Stimulated activated CD4-positive, alpha-beta T cell treated with anti-CD3 and anti-CD28 coated beads, Interleukin-1b, Interleukin-23, amount 100 ng/mL, for 1 hour (primary cell): ENCODE data around the gene TFE3.

Experiments used
- DNase-seq, 2 donors: peaks; one replicate each; pipeline ENCODE4 v3.0.0-alpha.2; 2020; ENCODE audit warnings: low read depth in 2 of 2

Gene TFE3

DNA sequence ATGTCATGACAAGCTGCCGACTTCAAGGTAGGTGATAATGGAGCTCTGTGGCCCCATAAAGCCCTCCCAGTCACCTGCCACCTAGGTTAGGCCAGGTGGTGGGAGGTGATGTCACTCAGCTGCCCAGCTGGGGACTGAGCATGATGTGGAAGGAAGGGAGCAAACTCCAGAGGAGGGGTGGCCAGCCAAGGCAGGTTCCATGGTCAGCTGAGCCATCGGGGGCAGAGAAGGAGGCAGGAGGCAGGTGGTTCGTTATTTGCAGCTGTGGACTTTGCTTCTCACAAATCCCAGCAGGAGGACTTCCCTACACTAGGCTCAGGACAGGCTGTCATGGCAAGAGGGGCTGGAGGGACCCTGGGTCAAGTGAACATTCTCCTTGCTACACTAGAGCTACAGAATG, 17.8 kb upstream of the TFE3 start:
- no peak for DNase-seq

DNA sequence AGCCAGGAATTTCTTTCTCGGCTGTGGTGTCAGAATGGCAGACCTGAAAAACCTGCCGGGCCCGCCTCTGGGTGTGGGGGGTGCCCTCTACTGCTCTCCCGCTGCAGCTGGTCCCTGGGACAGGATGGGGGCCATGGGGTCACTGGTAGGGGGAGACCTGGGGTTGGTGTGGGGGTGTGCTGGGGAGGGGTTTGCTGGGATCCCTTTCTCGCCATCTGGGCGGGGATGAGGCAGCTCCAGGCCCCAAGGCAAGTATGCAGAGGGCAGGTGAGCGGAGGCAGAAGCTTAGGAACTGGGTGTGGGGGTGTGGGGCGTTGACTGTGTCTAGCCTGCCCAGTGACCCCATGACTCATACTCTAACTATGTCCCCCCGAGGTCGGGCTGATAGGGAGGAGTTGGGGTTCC, 16.5 kb upstream of the TFE3 start:
- no peak for DNase-seq

GRCh38 chrX:49059201-49059600, 16.0 kb upstream of the TFE3 start:
- no peak for DNase-seq

DNA sequence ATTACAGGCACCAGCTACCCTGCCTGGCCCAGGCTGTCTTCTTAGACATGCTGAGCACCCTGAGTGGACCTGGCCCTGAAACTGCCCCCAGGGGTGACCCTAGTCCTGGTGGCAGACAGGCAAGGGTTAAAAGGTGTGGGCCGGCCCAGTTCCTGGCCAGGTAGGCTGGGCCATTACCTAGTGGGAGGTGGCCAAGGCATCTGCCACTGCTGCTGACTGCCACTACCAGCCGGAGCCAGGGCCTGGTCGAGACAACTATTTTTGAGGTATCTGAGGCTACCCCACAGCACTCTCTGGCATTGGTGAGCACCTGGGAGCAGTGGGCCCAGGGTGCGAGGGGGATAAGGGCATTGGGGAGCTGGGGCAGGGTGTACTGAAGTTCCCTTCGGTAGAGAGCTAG, 15.6 kb upstream of the TFE3 start, which contains the start of gene CCDC120:
TSS of gene CCDC120 (plus strand) at position 206 of the 400 bp plus-strand sequence. CDS start 3,043 bp downstream, outside the sequence.
- DNase-seq: no peak

- DNase-seq: no peak
Observed at GRCh38 chrX:49054073-49054762, 11.1 kb upstream of the TFE3 start.

DNA sequence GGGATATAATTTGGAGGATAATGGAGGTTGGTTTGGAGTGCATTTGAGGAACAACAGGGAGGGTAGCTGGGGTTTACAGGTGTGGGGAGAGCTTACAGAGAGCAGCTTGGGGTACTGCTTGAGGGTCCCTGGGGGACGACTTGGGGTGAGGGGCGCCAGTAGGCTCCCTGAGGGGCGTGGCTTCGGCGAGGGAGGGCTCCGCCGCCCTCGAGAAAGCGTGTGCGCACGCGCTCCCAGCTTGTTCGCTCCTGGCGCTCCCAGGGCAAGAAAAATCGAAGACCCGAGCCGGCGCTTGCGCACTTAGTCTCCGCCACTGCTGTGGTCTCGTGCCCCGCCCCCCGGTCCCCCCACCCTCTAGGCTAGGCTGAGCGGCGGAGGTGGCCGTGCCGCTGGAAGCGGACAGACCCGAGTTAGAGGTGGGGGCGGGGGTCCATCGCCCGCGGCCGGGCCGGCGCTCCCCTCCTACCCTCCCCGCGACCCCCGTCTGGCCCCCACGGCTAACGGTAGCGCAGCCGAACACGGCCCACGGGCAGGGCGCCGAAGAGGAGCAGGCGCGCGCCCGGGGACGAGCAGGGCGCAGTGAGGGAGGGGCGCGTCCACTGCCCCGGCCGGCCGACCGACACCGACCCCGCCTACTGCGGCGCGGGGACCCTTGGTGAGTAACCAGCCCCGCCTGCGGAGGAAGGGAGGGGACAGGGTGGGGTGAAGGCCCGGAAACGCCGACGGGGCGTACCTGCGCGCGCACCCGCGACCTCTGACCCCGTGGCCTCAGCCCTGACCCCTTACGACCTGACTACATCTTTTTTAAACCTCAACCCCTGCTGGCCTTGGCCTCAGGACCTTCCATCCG, 10.3 kb upstream of the TFE3 start:
- DNase-seq: peak in 1 of 2 donors; percentile 18

DNA sequence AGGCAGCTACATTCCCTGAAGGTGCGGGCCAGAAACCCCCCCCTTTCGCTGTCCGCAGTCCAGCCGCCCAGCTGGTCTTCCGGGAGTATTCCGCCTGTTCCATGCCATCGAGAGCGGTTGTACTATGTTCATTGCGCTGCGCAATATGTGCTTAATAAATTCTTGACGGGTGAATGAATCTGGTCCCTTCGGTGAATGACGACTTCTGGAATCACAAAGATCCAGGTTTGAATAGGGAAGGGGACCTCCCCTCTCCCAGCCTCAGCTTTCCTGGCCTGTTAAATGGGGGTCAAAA, 777 bp upstream of the TFE3 start:
- no peak for DNase-seq

- no peak for DNase-seq
Observed at GRCh38 chrX:49042581-49043219, 457 bp downstream of the TFE3 start.

GRCh38 chrX:49041744-49042580, 1.2 kb downstream of the TFE3 start:
- DNase-seq: no peak

DNA sequence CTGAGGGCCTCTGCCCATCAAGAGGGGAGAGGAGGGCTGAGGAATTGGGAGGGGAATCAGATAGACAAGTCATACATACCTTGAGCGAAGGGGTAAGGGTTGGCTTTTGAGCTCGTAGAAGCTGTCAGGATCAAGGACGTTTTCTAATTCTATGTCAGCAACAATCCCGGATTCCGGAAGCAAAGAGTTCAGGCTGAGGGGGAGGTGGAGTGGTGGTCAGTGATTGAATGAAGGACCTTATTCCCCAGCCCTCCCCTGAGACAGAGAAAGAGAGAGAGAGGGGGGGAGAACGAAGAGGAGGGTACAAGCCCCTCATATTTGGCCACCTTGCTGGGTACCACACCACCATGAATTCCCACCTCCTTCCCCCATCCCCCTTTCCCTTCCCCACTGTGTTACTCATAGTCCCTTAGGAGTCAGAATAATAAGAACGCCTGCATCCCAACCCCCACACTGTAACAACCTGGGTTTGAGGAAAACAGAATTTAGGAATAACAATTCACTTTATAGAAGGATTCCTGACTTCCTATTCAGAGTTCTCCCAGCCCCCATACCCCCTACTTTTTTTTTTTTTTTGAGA, 2.7 kb downstream of the TFE3 start:
- no peak for DNase-seq

GRCh38 chrX:49039598-49040375, 3.4 kb downstream of the TFE3 start:
- DNase-seq: peak in 1 of 2 donors; percentile 10

- no peak for DNase-seq
Observed at GRCh38 chrX:49037883-49038475, 5.2 kb downstream of the TFE3 start.

DNA sequence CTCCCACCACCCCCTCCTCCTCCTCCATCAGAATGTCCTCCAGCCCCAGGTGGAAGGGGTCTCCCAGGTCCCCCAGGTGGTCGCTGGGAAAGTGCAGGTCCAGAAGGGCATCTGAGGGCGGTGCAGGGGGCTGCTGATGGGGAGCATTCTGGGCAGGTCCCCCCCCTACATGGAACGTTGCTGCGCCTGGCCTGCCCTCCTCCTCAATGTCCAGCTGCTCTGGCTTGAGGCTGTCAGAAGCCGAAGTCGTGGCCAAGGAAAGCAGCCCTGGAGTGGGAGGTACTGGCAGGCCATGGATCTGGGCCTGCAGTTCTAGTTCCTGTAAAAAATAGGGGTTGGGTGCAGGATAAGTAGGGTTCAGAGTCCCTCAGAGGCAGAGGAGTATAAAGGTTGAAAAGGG, 12.9 kb downstream of the TFE3 start:
- no peak for DNase-seq

- DNase-seq: no peak
Observed at GRCh38 chrX:49029876-49030275, 13.3 kb downstream of the TFE3 start.

DNA sequence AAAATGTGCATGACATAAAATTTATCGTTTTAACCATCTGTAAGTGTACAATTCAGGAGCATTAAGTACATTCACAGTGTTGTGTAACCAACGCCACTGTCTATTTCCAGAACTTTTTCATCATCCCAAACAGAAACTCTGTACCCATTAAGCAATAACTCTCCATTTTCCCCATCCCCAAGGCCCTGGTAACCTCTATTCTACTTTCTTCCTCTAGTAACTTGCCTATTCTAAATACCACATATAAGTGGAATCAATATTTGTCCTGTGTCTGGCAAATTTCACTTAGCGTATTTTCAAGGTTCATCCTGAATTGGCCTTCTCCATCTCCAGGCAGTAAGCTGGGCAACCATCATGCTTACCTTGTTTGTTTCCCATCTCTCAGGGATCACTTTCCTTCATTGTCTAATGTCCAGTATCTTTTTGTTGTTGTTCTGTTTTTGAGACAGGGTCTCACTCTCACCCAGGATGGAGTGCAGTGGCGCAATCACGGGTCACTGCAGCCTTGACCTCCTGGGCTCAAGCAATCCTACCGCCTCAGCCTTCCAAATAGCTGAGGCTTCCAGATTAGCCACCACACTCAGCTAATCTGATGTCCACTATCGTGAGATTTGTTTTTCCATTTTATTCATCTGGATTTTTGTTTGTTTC, 23.4 kb downstream of the TFE3 start:
- no peak for DNase-seq

DNA sequence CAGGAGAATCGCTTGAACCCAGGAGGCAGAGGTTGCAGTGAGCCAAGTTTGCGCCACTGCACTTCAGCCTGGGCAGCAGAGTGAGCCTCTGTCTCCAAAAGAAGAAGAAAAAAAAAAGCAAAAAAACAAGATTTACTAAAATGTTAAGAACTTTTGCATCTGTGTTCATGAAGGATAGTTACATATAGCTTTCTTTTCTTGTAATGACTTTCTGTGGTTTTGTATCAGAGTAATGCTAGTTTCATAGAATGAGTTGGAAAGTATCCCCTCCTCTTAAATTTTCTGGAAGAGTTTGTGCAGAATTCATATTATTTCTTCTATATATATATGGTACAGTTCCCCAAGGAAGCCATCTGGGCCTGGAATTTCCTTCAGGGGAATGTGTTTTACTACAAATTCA, 24.1 kb downstream of the TFE3 start:
- no peak for DNase-seq

- no peak for DNase-seq
Observed at GRCh38 chrX:49003696-49004095, 39.5 kb downstream of the TFE3 start.

- peak; percentile 44 to 49 for DNase-seq
Observed at GRCh38 chrX:49002091-49002935, 40.8 kb downstream of the TFE3 start, which contains the start of gene GRIPAP1. Gene GRIPAP1, minus strand, starts transcription at chrX:49002264. Its CDS starts 35 bp downstream, at chrX:49002229.
